K562 (cell line): ENCODE data around the gene CBY3. TPM values are rescaled to one million over a fixed set of nuclear protein-coding genes. Genes with fewer than 3 reads are reported as not detected.

Experiments used
- AFF1 ChIP-seq, 2 experiments: fragments of 450-650 bp; IDR thresholded peaks; 2 replicates each; pipeline ENCODE4 v1.6.1; 2018; ENCODE audit warnings: mild to moderate bottlenecking in 2 of 2, low read depth in 1 of 2; ENCODE audit not compliant: partially characterized antibody in 2 of 2
- ARID2 ChIP-seq: fragments of 450-650 bp; IDR thresholded peaks from 2 replicates; pipeline ENCODE4 v1.6.1; 2017; ENCODE audit warnings: antibody characterized with exemption, mild to moderate bottlenecking
- ARID4B ChIP-seq: sonication (generic); formaldehyde crosslinking; IDR thresholded peaks from 2 replicates; pipeline ENCODE4 v1.8.0; 2022; ENCODE audit warnings: mild to moderate bottlenecking, missing genetic modification reagents
- HNRNPLL ChIP-seq: fragments of 200-400 bp; formaldehyde crosslinking; IDR thresholded peaks from 2 replicates; pipeline ENCODE4 v1.6.1; 2017; ENCODE audit warnings: low read length, low read depth, mild to moderate bottlenecking; ENCODE audit not compliant: poor library complexity, severe bottlenecking
- HOMEZ ChIP-seq: fragments of 250-450 bp; sonication (Bioruptor Pico); IDR thresholded peaks from 2 replicates; pipeline ENCODE4 v1.4.0; 2020; ENCODE audit warnings: mild to moderate bottlenecking, moderate library complexity
- KLF10 ChIP-seq: fragments of 250-450 bp; sonication (Bioruptor Pico); IDR thresholded peaks from 2 replicates; pipeline ENCODE4 v1.6.1; 2021; ENCODE audit warnings: matching md5 sums
- RFX1 ChIP-seq: fragments of 450-650 bp; IDR thresholded peaks from 2 replicates; pipeline ENCODE4 v1.6.1; 2016; ENCODE audit warnings: mild to moderate bottlenecking, moderate library complexity
- SRSF9 ChIP-seq: fragments of 200-400 bp; formaldehyde crosslinking; IDR thresholded peaks from 2 replicates; pipeline ENCODE4 v1.6.1; 2017; ENCODE audit warnings: low read depth, low read length, borderline replicate concordance
- ZBED1 ChIP-seq: IDR thresholded peaks from 2 replicates; pipeline ENCODE4 v1.6.1; 2014
- ZNF165 ChIP-seq: fragments of 250-450 bp; sonication (Bioruptor Pico); IDR thresholded peaks from 2 replicates; pipeline ENCODE4 v1.4.0; 2020; ENCODE audit warnings: borderline replicate concordance
- ZNF280A ChIP-seq: fragments of 450-650 bp; IDR thresholded peaks from 2 replicates; pipeline ENCODE4 v1.6.1; 2018; ENCODE audit warnings: mild to moderate bottlenecking, low read depth; ENCODE audit not compliant: partially characterized antibody
- ZNF311 ChIP-seq: fragments of 250-450 bp; sonication (Bioruptor Pico); IDR thresholded peaks from 2 replicates; pipeline ENCODE4 v1.4.0; 2020; ENCODE audit warnings: mild to moderate bottlenecking, moderate library complexity
- ZNF696 ChIP-seq: fragments of 250-450 bp; sonication (Bioruptor Pico); conservative IDR thresholded peaks from 2 replicates; pipeline ENCODE4 v1.4.0; 2020; ENCODE audit warnings: mild to moderate bottlenecking, moderate library complexity
- polyA plus RNA-seq, 8 experiments: library from polyadenylated mRNA; depleted of rRNA in 4 of 8; stranded (reverse) in 5 of 8; unstranded in 3 of 8; fragments of >200 nt; fragmentation: Nextera tagmentation in 2 of 8; fragmentation: Illumina TruSeq in 1 of 8; extraction: Ambion mirVana in 2 of 8; extraction: Trizol in 1 of 8; gene quantifications; 2 replicates each; pipeline versions ENCODE4 v1.2.1 to v1.2.3, GENCODE V29; 2011 to 2014; ENCODE audit warnings: inconsistent platforms in 1 of 8, missing spikeins in 1 of 8
- total RNA-seq, 7 experiments: library from RNA; depleted of rRNA in 6 of 7; stranded (reverse); fragments of >200 nt in 6 of 7; fragmentation: Illumina TruSeq in 2 of 7; extraction: Trizol in 2 of 7; gene quantifications; 2 replicates each; pipeline versions ENCODE4 v1.2.1 to v1.2.3, GENCODE V29; 2011 to 2021; ENCODE audit warnings: low replicate concordance in 1 of 7

Gene CBY3
- total and polyA plus RNA-seq, 9 of the 15 experiments (the other 6 are each of a cell fraction or from before 2014, with no cell fraction given), result not detected

GRCh38 chr5:179697993-179698934 lies 17.4 kb upstream of the CBY3 start (continued):
- peak; percentile 69; the same call in 1 of the 2 replicates for TF ChIP-seq ARID2
- TF ChIP-seq SRSF9, result no peak
- TF ChIP-seq HOMEZ (CRISPR knock-in tag), result no peak
- peak; percentile 81 for TF ChIP-seq RFX1
- peak in 1 of 2 experiments; percentile 73 for TF ChIP-seq AFF1 (IDR thresholded peaks at IDR 0.05; ENCODE audit: low read depth in 1 of 2, partially characterized antibody in 2 of 2)
- 0 out of 2 replicates have a peak, but pooled peaks have one; percentile 21 for TF ChIP-seq ZNF311
- peak; percentile 79; the same call in 1 of the 2 replicates for TF ChIP-seq ARID4B (CRISPR knock-in tag)
- TF ChIP-seq HNRNPLL, result peak; percentile 99
- no peak for TF ChIP-seq ZNF696 (CRISPR knock-in tag)
- no peak for TF ChIP-seq ZNF280A
- no peak for TF ChIP-seq KLF10 (CRISPR knock-in tag)
- TF ChIP-seq ZNF165, result no peak; the same call in 1 of the 2 replicates
- no peak for TF ChIP-seq ZBED1
